Measurements from ENCODE around the gene TP53BP2. TPM values are rescaled to one million over a fixed set of nuclear protein-coding genes. Genes with fewer than 3 reads are reported as not detected.
"Not testable (repeated sequence)": the region's sequence is repeated elsewhere in the genome, so short reads cannot be mapped to it uniquely, and the experiment has no call there.

The TP53BP2 gene
- polyA plus RNA-seq, 1 donor from 2014 or later: 25.2 TPM

- H3F3A ChIP-seq (ENCODE audit: insufficient read depth, low read length, poor library complexity, severe bottlenecking): peaks cover 4% of the 10 kb centered on the region
- H3K9me3 ChIP-seq (ENCODE audit: low read length): no peaks in the 10 kb centered on the region
- no peaks in the 10 kb centered on the region for H3K36me3 ChIP-seq (ENCODE audit: insufficient read depth, low read length)
- no peaks in the 10 kb centered on the region for H4K20me1 ChIP-seq (ENCODE audit: insufficient read depth)
- TF ChIP-seq POLR2AphosphoS5 (IDR thresholded peaks at IDR 0.05): no peak
- no peak for TF ChIP-seq EZH2 (IDR thresholded peaks at IDR 0.05; ENCODE audit: borderline replicate concordance, insufficient read depth, low read length, poor library complexity, severe bottlenecking)
- TF ChIP-seq EP300 (conservative IDR thresholded peaks at IDR 0.05; ENCODE audit: poor library complexity, severe bottlenecking): no peak
- H3K9ac ChIP-seq (ENCODE audit: low read length): no peak overlapping the region
- H3K4me3 ChIP-seq (ENCODE audit: low read length): no peak overlapping the region
- no peaks in the 10 kb centered on the region for H3K27me3 ChIP-seq (ENCODE audit: insufficient read depth, low read depth, low read length)
- H3K9me2 ChIP-seq (ENCODE audit: insufficient read depth, low read length): no peaks in the 10 kb centered on the region
- H3K27ac ChIP-seq (ENCODE audit: low read length): no peak overlapping the region
- H3K79me2 ChIP-seq (replicated peaks; ENCODE audit: insufficient read depth, low read length): peaks cover 66% of the 10 kb centered on the region
- no peak overlapping the region for H3K4me2 ChIP-seq (ENCODE audit: low read length)
- H2AFZ ChIP-seq (ENCODE audit: low read depth, low read length): no peak overlapping the region
Measured at GRCh38 chr1:223824287-223824686, 21.5 kb downstream of the TP53BP2 start.

- Histone ChIP-seq H3K4me3 (ENCODE audit: low read length) (no peak overlapping the region), H3K27me3 (ENCODE audit: insufficient read depth, low read depth, low read length) (no peaks in the 10 kb centered on the region), H3K9ac (ENCODE audit: low read length) (no peak overlapping the region), H3K9me2 (ENCODE audit: insufficient read depth, low read length) (no peaks in the 10 kb centered on the region), H2AFZ (ENCODE audit: low read depth, low read length) (no peak overlapping the region), H3K79me2 (replicated peaks; ENCODE audit: insufficient read depth, low read length) (peaks cover 33% of the 10 kb centered on the region), H3K27ac (ENCODE audit: low read length) (no peak overlapping the region), H3K36me3 (ENCODE audit: insufficient read depth, low read length) (no peaks in the 10 kb centered on the region), H3F3A (ENCODE audit: insufficient read depth, low read length, poor library complexity, severe bottlenecking) (peaks cover 4% of the 10 kb centered on the region), H4K20me1 (ENCODE audit: insufficient read depth) (no peaks in the 10 kb centered on the region), H3K4me2 (ENCODE audit: low read length) (no peak overlapping the region), H3K9me3 (ENCODE audit: low read length) (no peaks in the 10 kb centered on the region)
- TF ChIP-seq SMC3 (conservative IDR thresholded peaks at IDR 0.05; ENCODE audit: poor library complexity): no peak
Measured at GRCh38 chr1:223820971-223821370, 24.8 kb downstream of the TP53BP2 start.

DNA sequence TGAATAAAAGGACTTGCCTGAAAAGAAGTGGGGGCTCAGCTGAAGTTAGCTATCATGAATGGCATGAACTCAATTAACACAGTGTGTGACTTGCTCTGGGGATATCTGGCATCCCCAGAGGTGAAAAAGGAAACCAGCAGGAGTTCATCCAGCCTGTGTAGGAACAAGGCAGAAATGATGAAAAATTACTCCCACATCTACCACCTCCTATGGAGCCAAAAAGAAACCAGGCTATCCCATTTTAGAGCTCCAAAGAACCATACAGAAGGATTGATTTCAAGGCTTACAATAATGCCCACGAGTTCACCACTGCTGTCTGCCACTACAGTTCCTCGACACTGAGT is 25.3 kb downstream of the TP53BP2 start:
- Histone ChIP-seq H3K9me2 (ENCODE audit: insufficient read depth, low read length) (no peaks in the 10 kb centered on the region), H4K20me1 (ENCODE audit: insufficient read depth) (no peaks in the 10 kb centered on the region), H3K27me3 (ENCODE audit: insufficient read depth, low read depth, low read length) (no peaks in the 10 kb centered on the region), H3K27ac (ENCODE audit: low read length) (no peak overlapping the region), H2AFZ (ENCODE audit: low read depth, low read length) (no peak overlapping the region), H3K79me2 (replicated peaks; ENCODE audit: insufficient read depth, low read length) (peaks cover 28% of the 10 kb centered on the region), H3K9ac (ENCODE audit: low read length) (no peak overlapping the region), H3K4me3 (ENCODE audit: low read length) (no peak overlapping the region), H3K9me3 (ENCODE audit: low read length) (no peaks in the 10 kb centered on the region), H3K36me3 (ENCODE audit: insufficient read depth, low read length) (no peaks in the 10 kb centered on the region), H3F3A (ENCODE audit: insufficient read depth, low read length, poor library complexity, severe bottlenecking) (peaks cover 4% of the 10 kb centered on the region), H3K4me2 (ENCODE audit: low read length) (no peak overlapping the region)
- TF ChIP-seq RAD21 (conservative IDR thresholded peaks at IDR 0.05) (no peak), SMC3 (conservative IDR thresholded peaks at IDR 0.05; ENCODE audit: poor library complexity) (no peak), TAF1 (IDR thresholded peaks at IDR 0.05; ENCODE audit: low read depth) (no peak)
- TF ChIP-seq, protein P1, sequence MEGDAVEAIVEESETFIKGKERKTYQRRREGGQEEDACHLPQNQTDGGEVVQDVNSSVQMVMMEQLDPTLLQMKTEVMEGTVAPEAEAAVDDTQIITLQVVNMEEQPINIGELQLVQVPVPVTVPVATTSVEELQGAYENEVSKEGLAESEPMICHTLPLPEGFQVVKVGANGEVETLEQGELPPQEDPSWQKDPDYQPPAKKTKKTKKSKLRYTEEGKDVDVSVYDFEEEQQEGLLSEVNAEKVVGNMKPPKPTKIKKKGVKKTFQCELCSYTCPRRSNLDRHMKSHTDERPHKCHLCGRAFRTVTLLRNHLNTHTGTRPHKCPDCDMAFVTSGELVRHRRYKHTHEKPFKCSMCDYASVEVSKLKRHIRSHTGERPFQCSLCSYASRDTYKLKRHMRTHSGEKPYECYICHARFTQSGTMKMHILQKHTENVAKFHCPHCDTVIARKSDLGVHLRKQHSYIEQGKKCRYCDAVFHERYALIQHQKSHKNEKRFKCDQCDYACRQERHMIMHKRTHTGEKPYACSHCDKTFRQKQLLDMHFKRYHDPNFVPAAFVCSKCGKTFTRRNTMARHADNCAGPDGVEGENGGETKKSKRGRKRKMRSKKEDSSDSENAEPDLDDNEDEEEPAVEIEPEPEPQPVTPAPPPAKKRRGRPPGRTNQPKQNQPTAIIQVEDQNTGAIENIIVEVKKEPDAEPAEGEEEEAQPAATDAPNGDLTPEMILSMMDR (IDR thresholded peaks at IDR 0.05; ENCODE audit: poor library complexity, severe bottlenecking): no peak

GRCh38 chr1:223819730-223820514 is 25.8 kb downstream of the TP53BP2 start:
- H3K79me2 ChIP-seq (replicated peaks; ENCODE audit: insufficient read depth, low read length): peaks cover 22% of the 10 kb centered on the region
- no peaks in the 10 kb centered on the region for H3K9me3 ChIP-seq (ENCODE audit: low read length)
- TF ChIP-seq POLR2AphosphoS5 (IDR thresholded peaks at IDR 0.05): no peak
- TF ChIP-seq TAF1 (IDR thresholded peaks at IDR 0.05; ENCODE audit: low read depth): no peak
- TF ChIP-seq EP300 (conservative IDR thresholded peaks at IDR 0.05; ENCODE audit: poor library complexity, severe bottlenecking): no peak
- TF ChIP-seq, protein P1 (IDR thresholded peaks at IDR 0.05; ENCODE audit: poor library complexity, severe bottlenecking): no peak
- TF ChIP-seq MXI1 (conservative IDR thresholded peaks at IDR 0.05; ENCODE audit: poor library complexity, severe bottlenecking): no peak
- H3K9me2 ChIP-seq (ENCODE audit: insufficient read depth, low read length): no peaks in the 10 kb centered on the region
- H3K27ac ChIP-seq (ENCODE audit: low read length): no peak overlapping the region
- H3K4me2 ChIP-seq (ENCODE audit: low read length): no peak overlapping the region
- H3K36me3 ChIP-seq (ENCODE audit: insufficient read depth, low read length): no peaks in the 10 kb centered on the region
- H2AFZ ChIP-seq (ENCODE audit: low read depth, low read length): no peak overlapping the region
- no peak overlapping the region for H3K9ac ChIP-seq (ENCODE audit: low read length)
- H3K27me3 ChIP-seq (ENCODE audit: insufficient read depth, low read depth, low read length): no peaks in the 10 kb centered on the region
- H3K4me3 ChIP-seq (ENCODE audit: low read length): no peak overlapping the region
- H4K20me1 ChIP-seq (ENCODE audit: insufficient read depth): no peaks in the 10 kb centered on the region
- H3F3A ChIP-seq (ENCODE audit: insufficient read depth, low read length, poor library complexity, severe bottlenecking): peaks cover 4% of the 10 kb centered on the region

- not testable (repeated sequence) for H3K27me3 ChIP-seq (ENCODE audit: insufficient read depth, low read depth, low read length); H3K9me2 ChIP-seq (ENCODE audit: insufficient read depth, low read length); H3K36me3 ChIP-seq (ENCODE audit: insufficient read depth, low read length); H3K9me3 ChIP-seq (ENCODE audit: low read length); H3K4me2 ChIP-seq (ENCODE audit: low read length); H3K4me3 ChIP-seq (ENCODE audit: low read length); H2AFZ ChIP-seq (ENCODE audit: low read depth, low read length); H4K20me1 ChIP-seq (ENCODE audit: insufficient read depth); H3F3A ChIP-seq (ENCODE audit: insufficient read depth, low read length, poor library complexity, severe bottlenecking); H3K79me2 ChIP-seq (replicated peaks; ENCODE audit: insufficient read depth, low read length); H3K9ac ChIP-seq (ENCODE audit: low read length); H3K27ac ChIP-seq (ENCODE audit: low read length)
Measured at GRCh38 chr1:223817265-223817664, 28.5 kb downstream of the TP53BP2 start.

All from neural cell (in vitro differentiated cells).